Liver (tissue), 9 donors: ENCODE data around the gene ANTXR1. TPM values are rescaled to one million over a fixed set of nuclear protein-coding genes. Genes with fewer than 3 reads are reported as not detected.

Experiments used
- DNase-seq: peaks from one replicate; pipeline ENCODE4 v3.0.0-alpha.2; 2017; ENCODE audit warnings: low spot score
- H3K27ac ChIP-seq, 2 donors: one replicate each; pipeline ENCODE4 v1.7.0; 2013; ENCODE audit warnings: inconsistent platforms in 2 of 2, low read length in 2 of 2, control low read depth in 1 of 2, low read depth in 1 of 2, mild to moderate bottlenecking in 1 of 2
- H3K27me3 ChIP-seq, 4 donors: one replicate each; pipeline versions ENCODE4 v1.6.1 to v1.7.0; 2013; ENCODE audit warnings: low read length in 3 of 4, inconsistent platforms in 1 of 4, mild to moderate bottlenecking in 1 of 4, moderate library complexity in 1 of 4; ENCODE audit not compliant: control insufficient read depth in 4 of 4, insufficient read depth in 4 of 4
- H3K36me3 ChIP-seq, 4 donors: one replicate each; pipeline versions ENCODE4 v1.6.1 to v1.7.0; 2013; ENCODE audit warnings: low read length in 3 of 4, mild to moderate bottlenecking in 3 of 4, low read depth in 1 of 4, moderate library complexity in 1 of 4; ENCODE audit not compliant: control insufficient read depth in 4 of 4, insufficient read depth in 3 of 4
- H3K4me1 ChIP-seq, 4 donors: one replicate each; pipeline versions ENCODE4 v1.6.1 to v1.7.0; 2013; ENCODE audit warnings: low read length in 3 of 4, mild to moderate bottlenecking in 3 of 4, moderate library complexity in 1 of 4; ENCODE audit not compliant: control insufficient read depth in 4 of 4, insufficient read depth in 4 of 4
- H3K4me3 ChIP-seq, 3 donors: one replicate each; pipeline versions ENCODE4 v1.6.1 to v1.7.0; 2013; ENCODE audit warnings: low read length in 3 of 3, control low read depth in 1 of 3, low read depth in 1 of 3, mild to moderate bottlenecking in 1 of 3
- H3K9ac ChIP-seq, 2 donors: one replicate each; pipeline ENCODE4 v1.7.0; 2013; ENCODE audit warnings: low read length in 2 of 2, mild to moderate bottlenecking in 2 of 2, moderate library complexity in 2 of 2, control low read depth in 1 of 2, low read depth in 1 of 2
- H3K9me3 ChIP-seq, 4 donors: one replicate each; pipeline versions ENCODE4 v1.6.1 to v1.7.0; 2013; ENCODE audit warnings: low read length in 3 of 4; ENCODE audit not compliant: control insufficient read depth in 4 of 4
- ATF3 ChIP-seq: IDR thresholded peaks from 2 replicates; pipeline ENCODE4 v1.6.1; 2016; ENCODE audit warnings: antibody characterized with exemption
- CTCF ChIP-seq: fragments of 150-350 bp; IDR thresholded peaks from 2 replicates; pipeline ENCODE4 v1.5.1; 2017; ENCODE audit warnings: improper control_type of control experiment, low read depth, low read length; ENCODE audit not compliant: missing input control
- EGR1 ChIP-seq, 2 donors: IDR thresholded peaks; 2 replicates each; pipeline ENCODE4 v1.6.1; 2016 to 2018; ENCODE audit warnings: antibody characterized with exemption in 2 of 2, low read depth in 2 of 2
- FOXA1 ChIP-seq: IDR thresholded peaks from 2 replicates; pipeline ENCODE4 v1.6.1; 2016; ENCODE audit warnings: antibody characterized with exemption
- FOXA2 ChIP-seq: IDR thresholded peaks from 2 replicates; pipeline ENCODE4 v1.6.1; 2016; ENCODE audit warnings: antibody characterized with exemption
- GABPA ChIP-seq, 2 donors: IDR thresholded peaks in 1 of 2; conservative IDR thresholded peaks in 1 of 2; 2 replicates each; pipeline ENCODE4 v1.6.1; 2016; ENCODE audit warnings: antibody characterized with exemption in 2 of 2, mild to moderate bottlenecking in 1 of 2, moderate library complexity in 1 of 2
- HNF4A ChIP-seq, 2 donors: conservative IDR thresholded peaks; 2 replicates each; pipeline ENCODE4 v1.6.1; 2016; ENCODE audit warnings: antibody characterized with exemption in 2 of 2, mild to moderate bottlenecking in 2 of 2
- HNF4G ChIP-seq: IDR thresholded peaks from 2 replicates; pipeline ENCODE4 v1.6.1; 2016; ENCODE audit warnings: antibody characterized with exemption
- JUND ChIP-seq, 2 donors: IDR thresholded peaks; 2 replicates each; pipeline ENCODE4 v1.6.1; 2016; ENCODE audit warnings: antibody characterized with exemption in 2 of 2
- MAX ChIP-seq: IDR thresholded peaks from 2 replicates; pipeline ENCODE4 v1.6.1; 2016; ENCODE audit warnings: antibody characterized with exemption
- NR2F2 ChIP-seq: IDR thresholded peaks from 2 replicates; pipeline ENCODE4 v1.6.1; 2016; ENCODE audit warnings: antibody characterized with exemption
- RAD21 ChIP-seq, 2 donors: IDR thresholded peaks; 2 replicates each; pipeline ENCODE4 v1.6.1; 2016; ENCODE audit warnings: antibody characterized with exemption in 2 of 2, mild to moderate bottlenecking in 2 of 2
- REST ChIP-seq: IDR thresholded peaks from 2 replicates; pipeline ENCODE4 v1.6.1; 2016; ENCODE audit warnings: antibody characterized with exemption, mild to moderate bottlenecking
- RXRA ChIP-seq, 2 donors: IDR thresholded peaks; 2 replicates each; pipeline ENCODE4 v1.6.1; 2017 to 2018; ENCODE audit warnings: antibody characterized with exemption in 2 of 2, mild to moderate bottlenecking in 1 of 2
- SP1 ChIP-seq: IDR thresholded peaks from 2 replicates; pipeline ENCODE4 v1.6.1; 2018; ENCODE audit warnings: antibody characterized with exemption, mild to moderate bottlenecking
- TAF1 ChIP-seq: conservative IDR thresholded peaks from 2 replicates; pipeline ENCODE4 v1.6.1; 2016; ENCODE audit warnings: antibody characterized with exemption, mild to moderate bottlenecking
- YY1 ChIP-seq: IDR thresholded peaks from 2 replicates; pipeline ENCODE4 v1.6.1; 2016; ENCODE audit warnings: antibody characterized with exemption, mild to moderate bottlenecking
- ZBTB33 ChIP-seq: IDR thresholded peaks from 2 replicates; pipeline ENCODE4 v1.6.1; 2016; ENCODE audit warnings: antibody characterized with exemption
- WGBS: extraction: QIAGEN DNeasy Blood & Tissue Kit; methylation state at CpG from one replicate; pipeline ENCODE4 v1.1.7; 2013; 5-methylcytosine and 5-hydroxymethylcytosine counted together
- polyA plus RNA-seq, 2 donors: library from polyadenylated mRNA; stranded (reverse) in 1 of 2; unstranded in 1 of 2; fragments of 200-250 nt in 1 of 2; fragments of >200 nt in 1 of 2; fragmentation: Nextera tagmentation in 1 of 2; extraction: Ambion mirVana in 1 of 2; gene quantifications; one replicate each; pipeline versions ENCODE4 v1.2.1 to v1.2.3, GENCODE V29; 2013 to 2015
- total RNA-seq, 2 donors: library from RNA; depleted of rRNA; stranded (reverse); fragments of >200 nt; gene quantifications; one replicate each; pipeline ENCODE4 v1.2.3, GENCODE V29; 2014
- donor health status: healthy.
- donor health status: healthy.
- donor health status: healthy.
- donor health status: healthy.
- donor health status: healthy.

Gene ANTXR1
- total and polyA plus RNA-seq, 4 donors = 0.60 to 3.6 (median 1.8) TPM

GRCh38 chr2:69021727-69022126, 8.7 kb downstream of the ANTXR1 start:
- peaks cover 0 to 11% (median 0%) of the 10 kb centered on the region in 4 donors for H3K27me3 ChIP-seq

More at GRCh38 chr2:69021727-69022126, 8.7 kb downstream of the ANTXR1 start:
- no peak for DNase-seq
- Histone ChIP-seq H3K4me1 (peaks cover 0 to 2% (median 0%) of the 10 kb centered on the region in 4 donors), H3K9me3 (no peaks in the 10 kb centered on the region), H3K27ac (no peak overlapping the region), H3K9ac (no peak overlapping the region), H3K36me3 (no peaks in the 10 kb centered on the region), H3K4me3 (no peak overlapping the region)
- no peak for TF ChIP-seq MAX
- no peak for TF ChIP-seq FOXA1
- TF ChIP-seq FOXA2 = no peak
- TF ChIP-seq JUND (IDR thresholded peaks at IDR 0.05) = no peak
- TF ChIP-seq HNF4A (conservative IDR thresholded peaks at IDR 0.05) = no peak
- TF ChIP-seq TAF1 = no peak
- no peak for TF ChIP-seq ATF3
- no peak for TF ChIP-seq EGR1 (IDR thresholded peaks at IDR 0.05; ENCODE audit: low read depth in 2 of 2)
- no peak for TF ChIP-seq REST
- TF ChIP-seq RXRA (IDR thresholded peaks at IDR 0.05) = no peak
- no peak for TF ChIP-seq RAD21 (IDR thresholded peaks at IDR 0.05)
- TF ChIP-seq YY1 = no peak
- no peak for TF ChIP-seq ZBTB33
- TF ChIP-seq HNF4G = no peak
- no peak for TF ChIP-seq CTCF
- TF ChIP-seq NR2F2 = no peak
- no peak for TF ChIP-seq GABPA (IDR thresholded peaks at IDR 0.05 in 1 of 2, conservative IDR thresholded peaks at IDR 0.05 in 1 of 2)
- TF ChIP-seq SP1 = no peak
- WGBS = 82% methylated on average over 4 of the region's 4 CpGs
